Stimulated activated CD8-positive, alpha-beta memory T cell treated with anti-CD3 and anti-CD28 coated beads, Interleukin-2, amount 100 ng/mL, for 48 hours (primary cell): ENCODE data around the gene GLE1.
"Not testable (repeated sequence)": the region's sequence is repeated elsewhere in the genome, so short reads cannot be mapped to it uniquely, and the experiment has no call there.

ENCODE experiments used
- DNase-seq, 2 donors: peaks; one replicate each; pipeline ENCODE4 v3.0.0-alpha.2; 2020; ENCODE audit warnings: low read depth in 2 of 2

GLE1 gene

DNA sequence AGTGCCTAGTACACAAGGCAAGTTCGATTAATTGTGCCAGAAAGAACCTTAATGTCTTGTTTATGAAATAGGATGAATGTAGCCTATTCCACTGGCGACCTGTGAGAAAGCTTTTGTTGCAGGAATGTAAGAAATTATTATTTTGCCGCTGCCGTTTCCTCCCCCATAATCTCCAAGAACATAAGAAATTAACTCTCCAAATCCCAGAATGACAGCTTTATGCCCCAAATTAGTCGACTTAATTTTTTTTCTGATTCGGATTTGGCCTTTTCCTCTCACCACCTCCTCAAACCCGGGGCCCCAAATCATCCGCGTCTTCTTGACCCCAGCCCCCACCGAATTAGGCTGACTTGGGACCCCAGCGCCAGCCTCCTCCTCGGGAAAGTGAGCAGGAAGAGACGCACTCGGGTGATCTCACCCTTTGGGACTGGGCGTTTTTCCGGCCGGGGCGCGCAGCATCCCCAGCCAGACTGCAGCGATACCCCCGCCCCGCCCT, 47.2 kb downstream of the GLE1 start:
- no peak for DNase-seq

DNA sequence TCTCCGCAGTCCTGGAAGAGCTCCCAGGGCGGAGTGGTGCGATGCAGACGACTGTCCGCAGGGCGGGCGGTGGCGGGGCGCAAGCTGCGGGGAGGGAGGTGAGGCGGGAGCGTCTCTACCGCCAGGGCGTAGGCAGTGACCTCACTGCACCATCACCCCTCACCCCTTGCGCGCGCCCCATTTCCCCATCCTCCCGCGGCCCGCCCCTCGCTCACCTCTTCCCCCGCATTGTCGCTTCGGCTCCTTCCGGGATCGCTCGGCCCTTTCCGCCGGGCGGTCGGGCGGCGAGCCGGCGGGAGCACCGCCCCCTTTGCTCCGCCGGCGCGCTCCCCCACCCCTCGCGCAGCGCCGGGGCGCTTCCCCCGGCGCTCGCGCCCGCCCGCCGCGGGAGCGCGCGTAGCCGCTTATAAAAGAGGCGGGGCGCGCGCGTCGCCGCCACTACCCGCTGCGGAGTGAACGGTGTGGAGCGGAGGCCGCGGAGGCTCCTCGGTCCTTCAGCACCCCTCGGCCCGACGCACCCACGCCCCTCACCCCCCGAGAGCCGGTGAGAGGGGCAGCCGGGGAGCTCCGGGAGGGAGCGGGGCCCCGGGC, 47.7 kb downstream of the GLE1 start, which contains the start of gene SPTAN1:
Gene SPTAN1, plus strand, starts transcription at position 435 of the 591 bp plus-strand sequence. CDS start 14,154 bp downstream, outside the sequence.
- DNase-seq, result peak; percentile 86 to 90

DNA sequence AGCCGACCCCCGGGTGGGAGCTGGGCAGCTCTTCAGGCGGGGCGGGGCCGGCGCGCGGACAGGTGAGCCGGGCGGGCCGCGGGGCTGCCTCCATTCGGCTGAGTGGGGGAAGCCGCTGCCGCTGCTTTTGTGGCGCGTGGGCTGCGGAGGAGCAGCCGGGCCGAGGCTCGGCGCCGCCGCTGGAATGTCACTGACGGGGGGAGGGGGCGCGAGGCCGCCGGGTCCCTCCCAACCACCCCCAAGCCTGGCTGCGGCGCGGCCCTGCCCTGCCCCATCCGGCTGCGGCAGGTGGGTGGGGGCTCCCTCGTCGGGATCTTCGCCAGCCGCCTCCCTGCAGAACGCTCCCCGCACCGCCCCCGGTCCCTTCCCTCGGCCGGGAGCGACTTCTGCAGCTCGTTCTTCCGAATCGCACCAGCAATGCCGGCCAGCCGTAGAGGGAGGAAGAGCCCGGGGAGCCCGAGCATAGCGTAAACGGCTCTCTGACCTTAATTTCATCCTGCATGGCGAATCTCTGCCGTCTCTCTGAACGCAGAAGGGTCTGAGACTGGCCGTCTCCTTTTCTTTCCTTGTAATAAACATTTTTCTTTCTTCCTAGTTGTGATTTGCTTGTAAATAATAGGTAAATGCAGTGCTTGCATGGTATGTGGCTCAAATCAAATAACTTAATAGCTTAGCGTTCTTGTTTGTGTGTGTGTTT, 48.4 kb downstream of the GLE1 start:
- DNase-seq, result peak in 1 of 2 donors; percentile 30

DNA sequence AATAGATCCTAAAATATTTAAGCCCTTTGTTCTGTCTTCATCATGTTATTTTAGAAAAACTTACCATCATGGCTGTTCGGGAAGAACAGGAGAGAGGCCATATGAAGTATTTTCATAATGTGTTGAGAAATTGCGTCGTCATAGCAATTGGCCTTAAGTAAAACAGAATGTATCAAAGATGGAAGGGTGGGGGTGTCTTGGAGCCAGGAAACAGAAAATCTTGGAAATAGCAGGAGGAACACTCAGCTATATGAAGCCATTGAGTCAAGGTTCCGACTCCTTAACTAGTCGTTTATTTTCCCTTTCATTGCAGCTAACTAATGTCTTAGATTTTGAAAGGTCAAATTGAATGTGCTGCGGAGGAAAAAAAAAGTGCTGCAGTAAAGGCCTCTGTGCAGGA, 49.2 kb downstream of the GLE1 start:
- DNase-seq, result no peak

GRCh38 chr9:128554155-128554862, 49.8 kb downstream of the GLE1 start:
- peak in 1 of 2 donors; percentile 3 for DNase-seq

GRCh38 chr9:128555180-128555721, 50.7 kb downstream of the GLE1 start:
- DNase-seq, result no peak

DNA sequence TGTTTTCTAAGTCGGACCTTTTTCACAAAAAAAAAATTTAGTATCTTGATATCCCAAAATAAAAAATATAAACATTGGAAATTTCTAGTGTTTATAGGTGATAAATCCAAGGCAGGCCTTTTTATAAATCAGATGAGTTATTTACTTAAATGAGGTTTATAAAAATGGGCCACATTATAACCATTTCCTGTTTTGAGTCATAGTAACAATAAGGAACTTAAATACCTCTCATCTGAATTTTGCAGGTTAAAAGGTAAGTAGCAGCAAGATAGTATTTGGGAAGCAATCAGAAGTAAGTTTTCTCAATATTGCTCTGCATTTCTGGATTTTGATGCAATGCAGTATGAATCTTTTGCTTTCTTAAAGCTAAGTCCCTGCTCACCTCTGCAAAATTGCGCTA, 51.8 kb downstream of the GLE1 start:
- no peak for DNase-seq

GRCh38 chr9:128556926-128557634, 52.6 kb downstream of the GLE1 start:
- no peak for DNase-seq

- DNase-seq, result peak; percentile 44 to 62
These were observed 54.2 kb downstream of the GLE1 start for GRCh38 chr9:128558431-128559310.

- no peak for DNase-seq
These were observed 61.1 kb downstream of the GLE1 start for GRCh38 chr9:128565578-128565977.

GRCh38 chr9:128568470-128569078, 64.1 kb downstream of the GLE1 start:
- no peak for DNase-seq

GRCh38 chr9:128575469-128575868, 71.0 kb downstream of the GLE1 start:
- no peak for DNase-seq

GRCh38 chr9:128575916-128576315, 71.4 kb downstream of the GLE1 start:
- no peak for DNase-seq

GRCh38 chr9:128577206-128577605, 72.7 kb downstream of the GLE1 start:
- DNase-seq, result no peak

- no peak for DNase-seq
These were observed 74.7 kb downstream of the GLE1 start for GRCh38 chr9:128579194-128579593.

DNA sequence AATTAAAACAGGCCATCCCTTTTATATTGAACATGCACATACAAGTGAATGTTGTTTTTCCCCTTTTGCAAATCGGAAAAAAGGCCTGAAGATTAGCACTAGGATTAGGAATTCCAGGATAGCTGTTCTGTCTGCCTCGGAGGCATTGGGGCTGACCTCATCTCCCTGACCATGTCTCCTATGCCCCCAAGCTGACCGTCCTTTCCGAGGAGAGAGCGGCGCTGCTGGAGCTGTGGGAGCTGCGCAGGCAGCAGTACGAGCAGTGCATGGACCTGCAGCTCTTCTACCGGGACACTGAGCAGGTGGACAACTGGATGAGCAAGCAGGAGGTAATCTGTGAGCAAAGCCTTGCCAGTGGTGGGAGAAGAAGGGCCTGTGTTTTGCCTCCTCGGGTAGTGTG, 76.2 kb downstream of the GLE1 start:
- no peak for DNase-seq

DNA sequence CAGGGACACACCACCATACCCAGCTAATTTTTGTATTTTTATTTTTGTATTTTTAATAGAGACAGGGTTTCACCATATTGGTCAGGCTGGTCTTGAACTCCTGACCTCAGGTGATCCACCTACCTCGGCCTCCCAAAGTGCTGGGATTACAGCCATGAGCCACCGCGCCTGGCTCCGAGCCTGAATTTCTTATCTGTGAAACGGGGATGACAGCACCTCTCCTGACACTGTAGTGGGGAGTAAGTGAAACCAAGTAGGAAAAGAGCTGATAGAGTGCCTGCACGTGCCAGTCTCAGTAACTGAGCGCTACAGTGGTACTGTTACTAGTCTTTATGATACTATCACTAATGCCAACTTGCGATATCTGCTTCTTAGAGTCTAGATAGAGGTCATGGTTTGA, 80.6 kb downstream of the GLE1 start:
- DNase-seq, result not testable (repeated sequence)

DNA sequence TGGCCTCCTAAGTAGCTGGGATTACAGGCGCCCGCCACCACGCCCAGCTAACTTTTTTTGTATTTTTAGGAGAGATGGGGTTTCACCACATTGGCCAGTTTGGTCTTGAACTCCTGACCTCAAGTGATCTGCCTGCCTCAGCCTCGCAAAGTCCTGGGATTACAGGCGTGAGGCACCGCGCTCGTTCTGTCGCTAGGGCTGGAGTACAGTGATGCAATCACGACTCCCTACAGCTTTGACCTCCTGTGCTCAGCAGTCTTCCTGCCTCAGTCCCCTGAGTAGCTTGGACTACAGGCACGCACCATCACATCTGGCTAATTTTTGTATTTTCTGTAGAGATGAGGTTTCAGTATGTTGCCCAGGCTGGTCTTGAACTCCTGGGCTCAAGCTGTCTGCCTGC, 82.4 kb downstream of the GLE1 start:
- not testable (repeated sequence) for DNase-seq

DNA sequence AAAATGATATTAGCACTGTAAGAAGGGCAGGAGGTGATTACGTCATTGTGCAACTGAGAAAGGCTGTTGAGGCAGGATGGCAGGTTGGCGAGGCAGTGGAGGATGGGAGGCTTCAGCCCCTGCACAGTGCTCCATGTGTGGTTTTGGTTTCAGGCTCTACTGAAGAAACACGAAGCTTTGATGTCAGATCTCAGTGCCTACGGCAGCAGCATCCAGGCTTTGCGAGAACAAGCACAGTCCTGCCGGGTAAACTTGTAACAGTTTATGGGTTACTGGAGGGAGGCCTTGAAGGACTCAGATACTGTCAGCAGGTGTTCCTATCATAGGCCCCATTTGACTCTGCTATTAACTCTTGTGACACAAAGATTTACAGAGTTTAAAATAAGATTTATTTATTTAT, 82.9 kb downstream of the GLE1 start:
- peak; percentile 15 to 20 for DNase-seq

- DNase-seq, result no peak
These were observed 84.2 kb downstream of the GLE1 start for GRCh38 chr9:128588581-128589233.
